ENCODE data around the gene ZNF180. TPM values are rescaled to one million over a fixed set of nuclear protein-coding genes. Genes with fewer than 3 reads are reported as not detected.
"Not testable (repeated sequence)": the region's sequence is repeated elsewhere in the genome, so short reads cannot be mapped to it uniquely, and the experiment has no call there.

ZNF180 gene
- total RNA-seq, 2 experiments from 2014 or later, result 7.6 to 9.4 TPM

- Histone ChIP-seq H3K4me1 (ENCODE audit: insufficient read depth, low read length) (no peaks in the 10 kb centered on the region), H3K36me3 (ENCODE audit: insufficient read depth, low read length) (no peaks in the 10 kb centered on the region), H3K9me3 (ENCODE audit: control insufficient read depth in 1 of 2, insufficient read depth in 1 of 2, low read length in 2 of 2) (peaks cover 8 to 31% of the 10 kb centered on the region in 2 experiments), H3K27ac (ENCODE audit: low read depth in 1 of 2, low read length in 2 of 2) (no peak overlapping the region), H3K27me3 (ENCODE audit: control insufficient read depth in 1 of 2, insufficient read depth in 2 of 2, low read length in 2 of 2) (peaks cover 0 to 7% of the 10 kb centered on the region in 2 experiments), H3K4me3 (ENCODE audit: low read length) (no peak overlapping the region)
- TF ChIP-seq CTCF (IDR thresholded peaks at IDR 0.05), result no peak
- CTCF ChIA-PET, result no interaction called here
- H3K27ac Mint-ChIP-seq, result no peak overlapping the region
- ATAC-seq (ENCODE audit: poor library complexity), result no peak
- no peaks in the 10 kb centered on the region for H3K36me3 Mint-ChIP-seq (ENCODE audit: low read depth)
- intact Hi-C loops (cut with DNase I, micrococcal nuclease), result no loop called here
- H3K4me1 Mint-ChIP-seq (ENCODE audit: low read depth), result no peaks in the 10 kb centered on the region
- peaks cover 14% of the 10 kb centered on the region for H3K9me3 Mint-ChIP-seq
- no peak overlapping the region for H3K4me3 Mint-ChIP-seq
- no peak for DNase-seq
- POLR2A ChIA-PET, result no interaction called here
- peaks cover 40% of the 10 kb centered on the region for H3K27me3 Mint-ChIP-seq
These were observed 39.7 kb upstream of the ZNF180 start for GRCh38 chr19:44539991-44540390.

- Mint-ChIP-seq H3K4me3 (no peak overlapping the region), H3K27me3 (peaks cover 35% of the 10 kb centered on the region), H3K27ac (no peak overlapping the region), H3K36me3 (ENCODE audit: low read depth) (no peaks in the 10 kb centered on the region), H3K4me1 (ENCODE audit: low read depth) (no peaks in the 10 kb centered on the region), H3K9me3 (peaks cover 13% of the 10 kb centered on the region)
- Histone ChIP-seq H3K27me3 (ENCODE audit: control insufficient read depth in 1 of 2, insufficient read depth in 2 of 2, low read length in 2 of 2) (peaks cover 0 to 10% of the 10 kb centered on the region in 2 experiments), H3K27ac (ENCODE audit: low read depth in 1 of 2, low read length in 2 of 2) (no peak overlapping the region), H3K36me3 (ENCODE audit: insufficient read depth, low read length) (no peaks in the 10 kb centered on the region), H3K4me1 (ENCODE audit: insufficient read depth, low read length) (no peaks in the 10 kb centered on the region), H3K9me3 (ENCODE audit: control insufficient read depth in 1 of 2, insufficient read depth in 1 of 2, low read length in 2 of 2) (peaks cover 5 to 35% of the 10 kb centered on the region in 2 experiments), H3K4me3 (ENCODE audit: low read length) (no peak overlapping the region)
- intact Hi-C loops (cut with DNase I, micrococcal nuclease), result no loop called here
- ChIA-PET POLR2A (no interaction called here), CTCF (no interaction called here)
- TF ChIP-seq CTCF (IDR thresholded peaks at IDR 0.05), result no peak
- DNase-seq (no peak), ATAC-seq (ENCODE audit: poor library complexity) (no peak)
These were observed 39.0 kb upstream of the ZNF180 start for GRCh38 chr19:44539236-44539826.

- POLR2A ChIA-PET; H3K27ac Mint-ChIP-seq; H3K4me3 ChIP-seq (ENCODE audit: low read length); H3K4me3 Mint-ChIP-seq; ATAC-seq (ENCODE audit: poor library complexity); intact Hi-C loops (cut with DNase I, micrococcal nuclease); CTCF ChIA-PET; H3K4me1 Mint-ChIP-seq (ENCODE audit: low read depth); H3K27ac ChIP-seq (ENCODE audit: low read depth in 1 of 2, low read length in 2 of 2); H3K4me1 ChIP-seq (ENCODE audit: insufficient read depth, low read length); DNase-seq; H3K36me3 Mint-ChIP-seq (ENCODE audit: low read depth); H3K36me3 ChIP-seq (ENCODE audit: insufficient read depth, low read length): not testable (repeated sequence)
- H3K27me3 Mint-ChIP-seq, result peaks cover 37% of the 10 kb centered on the region
- Histone ChIP-seq H3K9me3 (ENCODE audit: control insufficient read depth in 1 of 2, insufficient read depth in 1 of 2, low read length in 2 of 2) (peaks cover 5 to 36% of the 10 kb centered on the region in 2 experiments), H3K27me3 (ENCODE audit: control insufficient read depth in 1 of 2, insufficient read depth in 2 of 2, low read length in 2 of 2) (peaks cover 4 to 11% of the 10 kb centered on the region in 2 experiments)
- peaks cover 12% of the 10 kb centered on the region for H3K9me3 Mint-ChIP-seq
These were observed 35.0 kb upstream of the ZNF180 start for GRCh38 chr19:44535361-44535760.

GRCh38 chr19:44532819-44533218, 32.5 kb upstream of the ZNF180 start:
- ChIA-PET POLR2A (no interaction called here), CTCF (no interaction called here)
- Histone ChIP-seq H3K4me3 (ENCODE audit: low read length) (no peak overlapping the region), H3K27me3 (ENCODE audit: control insufficient read depth in 1 of 2, insufficient read depth in 2 of 2, low read length in 2 of 2) (peaks cover 4 to 17% of the 10 kb centered on the region in 2 experiments), H3K27ac (ENCODE audit: low read depth in 1 of 2, low read length in 2 of 2) (no peak overlapping the region), H3K4me1 (ENCODE audit: insufficient read depth, low read length) (no peaks in the 10 kb centered on the region), H3K36me3 (ENCODE audit: insufficient read depth, low read length) (no peaks in the 10 kb centered on the region), H3K9me3 (ENCODE audit: control insufficient read depth in 1 of 2, insufficient read depth in 1 of 2, low read length in 2 of 2) (peaks cover 5 to 45% of the 10 kb centered on the region in 2 experiments)
- no peaks in the 10 kb centered on the region for H3K36me3 Mint-ChIP-seq (ENCODE audit: low read depth)
- intact Hi-C loops (cut with DNase I, micrococcal nuclease), result no loop called here
- no peak for TF ChIP-seq CTCF (IDR thresholded peaks at IDR 0.05)
- no peak for ATAC-seq (ENCODE audit: poor library complexity)
- peaks cover 25% of the 10 kb centered on the region for H3K27me3 Mint-ChIP-seq
- no peak overlapping the region for H3K4me3 Mint-ChIP-seq
- no peaks in the 10 kb centered on the region for H3K4me1 Mint-ChIP-seq (ENCODE audit: low read depth)
- no peak for DNase-seq
- no peak overlapping the region for H3K27ac Mint-ChIP-seq
- H3K9me3 Mint-ChIP-seq, result peaks cover 13% of the 10 kb centered on the region
